ENCODE measurements around the gene STK17B. TPM values are rescaled to one million over a fixed set of nuclear protein-coding genes. Genes with fewer than 3 reads are reported as not detected.

The STK17B gene
- polyA plus RNA-seq, 2 of the 4 experiments (the other 2 are of a cell fraction) = 4.0 to 9.2 TPM

DNA sequence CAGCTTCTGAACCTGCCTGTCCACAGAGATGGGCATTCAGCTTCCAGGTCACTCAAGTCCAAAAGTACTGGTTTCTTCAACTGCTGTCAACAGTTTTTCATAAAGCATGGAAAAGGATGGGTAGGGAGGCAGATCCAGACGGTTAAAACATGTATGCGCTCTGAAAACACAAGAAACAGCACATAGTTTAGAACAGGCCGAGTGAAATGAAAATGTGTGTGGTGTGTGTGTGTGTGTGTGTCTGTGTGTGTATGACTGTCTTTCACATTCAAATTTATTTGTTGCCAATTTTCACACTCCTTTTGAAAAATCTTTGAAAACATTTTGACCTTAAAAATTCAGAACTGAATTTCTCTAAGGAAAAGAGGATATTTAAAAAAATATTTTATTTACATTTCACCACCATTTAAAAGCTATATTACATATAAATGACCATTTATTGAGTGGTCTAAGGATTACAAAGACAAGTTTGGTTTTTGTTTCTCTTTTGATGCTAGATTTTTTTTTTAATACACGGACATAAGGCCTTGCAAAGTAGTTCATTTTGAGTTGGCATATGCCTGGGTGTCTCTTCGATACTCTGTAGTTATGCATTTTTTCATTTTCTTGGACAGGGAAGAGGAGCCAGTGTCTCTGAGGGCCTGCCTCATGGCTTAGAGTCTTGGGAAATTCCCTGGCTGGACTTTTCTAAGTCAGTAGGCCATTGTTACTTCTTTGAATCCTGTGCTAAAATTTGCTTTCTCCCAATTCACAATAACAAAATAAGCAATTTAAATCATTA lies 30.0 kb upstream of the STK17B start:
- no peak for DNase-seq (ENCODE audit: low read depth in 1 of 2, low spot score in 1 of 2)
- Histone ChIP-seq H3K9me3 (no peaks in the 10 kb centered on the region), H3K4me3 (no peak overlapping the region), H3K4me1 (no peaks in the 10 kb centered on the region), H3K4me2 (no peak overlapping the region), H3K27ac (no peak overlapping the region)
- 88% methylated on average over 5 of the region's 5 CpGs for WGBS (ENCODE audit: missing lambda C conversion rate)
- FAIRE-seq = no peak
- CTCF ChIA-PET = no interaction called here
- TF ChIP-seq, protein P1, sequence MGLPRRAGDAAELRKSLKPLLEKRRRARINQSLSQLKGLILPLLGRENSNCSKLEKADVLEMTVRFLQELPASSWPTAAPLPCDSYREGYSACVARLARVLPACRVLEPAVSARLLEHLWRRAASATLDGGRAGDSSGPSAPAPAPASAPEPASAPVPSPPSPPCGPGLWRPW (IDR thresholded peaks at IDR 0.05) = no peak
- TF ChIP-seq NFE2L2 (conservative IDR thresholded peaks at IDR 0.05; ENCODE audit: low read length) (no peak), GATA3 (IDR thresholded peaks at IDR 0.05; ENCODE audit: borderline replicate concordance) (no peak), POLR2AphosphoS2 (conservative IDR thresholded peaks at IDR 0.05; ENCODE audit: low read length) (no peak), EP300 (IDR thresholded peaks at IDR 0.05) (no peak), NR3C1 (IDR thresholded peaks at IDR 0.05) (no peak), ZC3H11A (IDR thresholded peaks at IDR 0.05) (no peak)
- TF ChIP-seq, protein P2, sequence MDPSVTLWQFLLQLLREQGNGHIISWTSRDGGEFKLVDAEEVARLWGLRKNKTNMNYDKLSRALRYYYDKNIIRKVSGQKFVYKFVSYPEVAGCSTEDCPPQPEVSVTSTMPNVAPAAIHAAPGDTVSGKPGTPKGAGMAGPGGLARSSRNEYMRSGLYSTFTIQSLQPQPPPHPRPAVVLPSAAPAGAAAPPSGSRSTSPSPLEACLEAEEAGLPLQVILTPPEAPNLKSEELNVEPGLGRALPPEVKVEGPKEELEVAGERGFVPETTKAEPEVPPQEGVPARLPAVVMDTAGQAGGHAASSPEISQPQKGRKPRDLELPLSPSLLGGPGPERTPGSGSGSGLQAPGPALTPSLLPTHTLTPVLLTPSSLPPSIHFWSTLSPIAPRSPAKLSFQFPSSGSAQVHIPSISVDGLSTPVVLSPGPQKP (IDR thresholded peaks at IDR 0.05; ENCODE audit: low read depth, low read length) = no peak
- ATAC-seq = no peak
- POLR2A ChIA-PET = no interaction called here

DNA sequence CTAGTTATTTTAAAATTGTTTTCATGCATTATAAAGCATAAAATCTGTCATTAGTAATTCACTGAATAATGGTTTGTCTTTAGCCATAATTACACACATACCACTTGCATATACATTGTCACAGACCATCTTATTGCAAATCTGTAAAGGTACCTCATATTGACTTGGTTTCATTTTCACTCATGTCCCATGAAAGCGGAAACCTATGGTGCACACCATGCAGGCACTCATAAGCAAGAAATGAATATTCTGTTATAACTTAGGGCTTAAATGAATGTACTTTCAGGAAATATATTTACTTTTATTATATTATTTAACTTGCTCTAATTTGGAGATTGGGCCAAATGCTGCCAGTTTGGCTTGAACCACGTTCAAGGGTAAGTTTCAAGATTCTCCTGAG lies 29.2 kb upstream of the STK17B start:
- H3K4me2 ChIP-seq = no peak overlapping the region
- WGBS (ENCODE audit: missing lambda C conversion rate) = 65% methylated on average over 2 of the region's 2 CpGs
- H3K27ac ChIP-seq = no peak overlapping the region
- DNase-seq (ENCODE audit: low read depth in 1 of 2, low spot score in 1 of 2) (no peak), ATAC-seq (no peak), FAIRE-seq (no peak)
- H3K9me3 ChIP-seq = no peaks in the 10 kb centered on the region
- no peak overlapping the region for H3K4me3 ChIP-seq
- TF ChIP-seq EP300 (IDR thresholded peaks at IDR 0.05) = no peak
- no peak for TF ChIP-seq HOXB13 (CRISPR knock-in tag; IDR thresholded peaks at IDR 0.05; ENCODE audit: low read depth)
- no peak for TF ChIP-seq FOSB (CRISPR knock-in tag; IDR thresholded peaks at IDR 0.05)
- TF ChIP-seq SMC3 (IDR thresholded peaks at IDR 0.05) = no peak
- TF ChIP-seq POLR2A (IDR thresholded peaks at IDR 0.05; ENCODE audit: low read length) = no peak
- TF ChIP-seq, protein P2 (IDR thresholded peaks at IDR 0.05; ENCODE audit: low read depth, low read length) = no peak
- no peak for TF ChIP-seq NR3C1 (IDR thresholded peaks at IDR 0.05)
- TF ChIP-seq EHMT2 (IDR thresholded peaks at IDR 0.05; ENCODE audit: low read depth) = no peak
- TF ChIP-seq CBX8 (IDR thresholded peaks at IDR 0.05) = no peak
- ChIA-PET CTCF (no interaction called here), POLR2A (no interaction called here)
- no peaks in the 10 kb centered on the region for H3K4me1 ChIP-seq

DNA sequence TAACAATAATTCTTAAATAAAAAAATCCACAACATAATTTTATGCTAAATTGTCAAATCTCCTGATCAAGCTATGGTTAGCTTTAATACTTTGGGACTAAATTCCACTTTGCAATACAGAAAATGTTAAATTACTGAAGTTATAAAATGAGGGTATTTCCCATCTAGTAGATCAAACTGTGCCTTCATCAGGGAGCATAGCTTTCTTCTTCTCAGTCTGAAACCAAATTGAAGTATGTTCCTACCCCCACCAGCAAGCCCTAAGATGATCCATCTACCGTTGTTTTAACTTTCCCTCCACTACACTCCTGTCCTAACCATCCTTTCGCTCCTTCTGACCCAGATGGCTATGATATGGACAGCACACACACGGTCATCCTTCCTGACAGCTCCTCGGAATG lies 24.4 kb upstream of the STK17B start:
- POLR2A ChIA-PET = no interaction called here

More for the DNA sequence above, 24.4 kb upstream of the STK17B start:
- FAIRE-seq (no peak), ATAC-seq (no peak), DNase-seq (ENCODE audit: low read depth in 1 of 2, low spot score in 1 of 2) (no peak)
- Histone ChIP-seq H3K9me3 (no peaks in the 10 kb centered on the region), H3K27ac (no peak overlapping the region), H3K4me1 (no peaks in the 10 kb centered on the region), H3K4me2 (no peak overlapping the region), H3K4me3 (no peak overlapping the region)
- CTCF ChIA-PET = interaction anchor here (0.9 to 1.7 kb wide), 5 partner anchors 11 to 142 kb away, joined by 3 to 5 read pairs (median 3); no protein-coding TSS in a partner anchor
- TF ChIP-seq, protein P3, sequence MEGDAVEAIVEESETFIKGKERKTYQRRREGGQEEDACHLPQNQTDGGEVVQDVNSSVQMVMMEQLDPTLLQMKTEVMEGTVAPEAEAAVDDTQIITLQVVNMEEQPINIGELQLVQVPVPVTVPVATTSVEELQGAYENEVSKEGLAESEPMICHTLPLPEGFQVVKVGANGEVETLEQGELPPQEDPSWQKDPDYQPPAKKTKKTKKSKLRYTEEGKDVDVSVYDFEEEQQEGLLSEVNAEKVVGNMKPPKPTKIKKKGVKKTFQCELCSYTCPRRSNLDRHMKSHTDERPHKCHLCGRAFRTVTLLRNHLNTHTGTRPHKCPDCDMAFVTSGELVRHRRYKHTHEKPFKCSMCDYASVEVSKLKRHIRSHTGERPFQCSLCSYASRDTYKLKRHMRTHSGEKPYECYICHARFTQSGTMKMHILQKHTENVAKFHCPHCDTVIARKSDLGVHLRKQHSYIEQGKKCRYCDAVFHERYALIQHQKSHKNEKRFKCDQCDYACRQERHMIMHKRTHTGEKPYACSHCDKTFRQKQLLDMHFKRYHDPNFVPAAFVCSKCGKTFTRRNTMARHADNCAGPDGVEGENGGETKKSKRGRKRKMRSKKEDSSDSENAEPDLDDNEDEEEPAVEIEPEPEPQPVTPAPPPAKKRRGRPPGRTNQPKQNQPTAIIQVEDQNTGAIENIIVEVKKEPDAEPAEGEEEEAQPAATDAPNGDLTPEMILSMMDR (IDR thresholded peaks at IDR 0.05) = no peak
- no peak for TF ChIP-seq KDM1A (IDR thresholded peaks at IDR 0.05; ENCODE audit: low read depth)
- no peak for TF ChIP-seq CHD4 (IDR thresholded peaks at IDR 0.05; ENCODE audit: borderline replicate concordance)
- no peak for TF ChIP-seq HOXB13 (CRISPR knock-in tag; IDR thresholded peaks at IDR 0.05; ENCODE audit: low read depth)
- TF ChIP-seq ZNF302 (CRISPR knock-in tag; IDR thresholded peaks at IDR 0.05) = no peak
- TF ChIP-seq, protein P4, sequence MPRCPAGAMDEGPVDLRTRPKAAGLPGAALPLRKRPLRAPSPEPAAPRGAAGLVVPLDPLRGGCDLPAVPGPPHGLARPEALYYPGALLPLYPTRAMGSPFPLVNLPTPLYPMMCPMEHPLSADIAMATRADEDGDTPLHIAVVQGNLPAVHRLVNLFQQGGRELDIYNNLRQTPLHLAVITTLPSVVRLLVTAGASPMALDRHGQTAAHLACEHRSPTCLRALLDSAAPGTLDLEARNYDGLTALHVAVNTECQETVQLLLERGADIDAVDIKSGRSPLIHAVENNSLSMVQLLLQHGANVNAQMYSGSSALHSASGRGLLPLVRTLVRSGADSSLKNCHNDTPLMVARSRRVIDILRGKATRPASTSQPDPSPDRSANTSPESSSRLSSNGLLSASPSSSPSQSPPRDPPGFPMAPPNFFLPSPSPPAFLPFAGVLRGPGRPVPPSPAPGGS (IDR thresholded peaks at IDR 0.05) = no peak
- no peak for TF ChIP-seq FOXS1 (CRISPR knock-in tag; IDR thresholded peaks at IDR 0.05)
- TF ChIP-seq ZFP36 (IDR thresholded peaks at IDR 0.05; ENCODE audit: borderline replicate concordance, partially characterized antibody) = no peak
- TF ChIP-seq NPAS2 (CRISPR knock-in tag; IDR thresholded peaks at IDR 0.05; ENCODE audit: borderline replicate concordance) = no peak
- no peak for TF ChIP-seq JUNB (IDR thresholded peaks at IDR 0.05)
- TF ChIP-seq TFCP2L1 (CRISPR knock-in tag; IDR thresholded peaks at IDR 0.05) = no peak
- no peak for TF ChIP-seq ESRRA (IDR thresholded peaks at IDR 0.05; ENCODE audit: borderline replicate concordance, low read length)
- 71% methylated on average over 4 of the region's 4 CpGs for WGBS (ENCODE audit: missing lambda C conversion rate)

Measured in A549 (cell line).